NB4 (cell line): Measurements from ENCODE around the gene TUBB4B.

ENCODE experiments used
- POLR2A ChIP-seq: IDR thresholded peaks from 2 replicates; pipeline ENCODE4 v1.6.1; 2011; ENCODE audit warnings: mild to moderate bottlenecking; ENCODE audit not compliant: insufficient read length; ENCODE audit errors: extremely low read depth
- TF ChIP-seq, protein P1 (sequence below): IDR thresholded peaks from one replicate; pipeline ENCODE4 v1.5.1; 2012; ENCODE audit warnings: low read depth, low read length

DNA sequence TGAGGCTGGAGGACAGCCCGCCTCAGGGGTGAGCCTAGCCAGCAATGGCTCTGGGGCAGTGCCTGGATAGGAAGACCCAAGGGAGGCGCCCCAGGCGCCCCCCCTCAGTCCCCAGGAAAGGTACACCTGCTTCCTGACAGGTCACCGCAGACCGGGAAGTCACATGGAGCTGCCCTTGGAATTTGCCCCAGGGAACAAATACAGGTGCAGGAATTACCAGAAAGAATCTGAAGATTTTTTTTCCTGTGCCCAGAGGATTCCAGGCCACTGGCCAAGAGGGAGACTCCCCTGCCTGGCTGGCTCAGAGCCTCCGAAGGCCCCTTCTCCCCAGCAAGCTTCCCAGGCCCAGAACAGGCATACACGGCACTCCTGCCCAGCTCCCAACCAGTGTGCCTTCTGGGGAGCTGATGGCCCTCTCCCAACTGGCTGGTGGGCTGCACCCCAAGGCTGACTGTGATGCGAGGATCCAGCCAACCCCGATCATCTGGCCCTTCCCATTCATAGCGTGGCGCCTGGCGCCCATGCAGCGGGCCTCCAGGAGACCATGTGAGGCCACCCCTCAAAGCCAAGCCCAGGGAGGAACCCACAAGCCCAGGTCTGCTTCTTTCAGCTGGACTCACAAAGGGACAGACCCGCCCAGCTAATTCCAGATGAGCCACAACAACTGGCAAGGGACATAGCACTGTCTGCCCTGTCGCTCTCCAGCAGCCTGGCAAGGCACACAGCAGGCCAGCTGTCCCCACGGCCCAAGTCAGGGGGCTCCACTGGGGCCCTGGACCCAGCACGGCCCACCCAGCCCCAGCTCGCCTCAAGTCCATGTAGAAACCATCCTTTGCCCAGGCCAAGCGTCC, 42.8 kb upstream of the TUBB4B start:
- TF ChIP-seq, protein P1, sequence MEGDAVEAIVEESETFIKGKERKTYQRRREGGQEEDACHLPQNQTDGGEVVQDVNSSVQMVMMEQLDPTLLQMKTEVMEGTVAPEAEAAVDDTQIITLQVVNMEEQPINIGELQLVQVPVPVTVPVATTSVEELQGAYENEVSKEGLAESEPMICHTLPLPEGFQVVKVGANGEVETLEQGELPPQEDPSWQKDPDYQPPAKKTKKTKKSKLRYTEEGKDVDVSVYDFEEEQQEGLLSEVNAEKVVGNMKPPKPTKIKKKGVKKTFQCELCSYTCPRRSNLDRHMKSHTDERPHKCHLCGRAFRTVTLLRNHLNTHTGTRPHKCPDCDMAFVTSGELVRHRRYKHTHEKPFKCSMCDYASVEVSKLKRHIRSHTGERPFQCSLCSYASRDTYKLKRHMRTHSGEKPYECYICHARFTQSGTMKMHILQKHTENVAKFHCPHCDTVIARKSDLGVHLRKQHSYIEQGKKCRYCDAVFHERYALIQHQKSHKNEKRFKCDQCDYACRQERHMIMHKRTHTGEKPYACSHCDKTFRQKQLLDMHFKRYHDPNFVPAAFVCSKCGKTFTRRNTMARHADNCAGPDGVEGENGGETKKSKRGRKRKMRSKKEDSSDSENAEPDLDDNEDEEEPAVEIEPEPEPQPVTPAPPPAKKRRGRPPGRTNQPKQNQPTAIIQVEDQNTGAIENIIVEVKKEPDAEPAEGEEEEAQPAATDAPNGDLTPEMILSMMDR, result no peak
- TF ChIP-seq POLR2A, result no peak
